ENCODE measurements around the gene SGCD.

The SGCD gene

GRCh38 chr5:156682971-156683370, 356.0 kb downstream of the SGCD start:
- Histone ChIP-seq H3K27ac (ENCODE audit: low read length) (no peak overlapping the region), H3K27me3 (ENCODE audit: control insufficient read depth, insufficient read depth, low read length) (no peaks in the 10 kb centered on the region), H3K9ac (ENCODE audit: low read length) (no peak overlapping the region), H3K4me3 (ENCODE audit: low read length) (no peak overlapping the region), H3K36me3 (ENCODE audit: control insufficient read depth, low read depth, low read length) (no peaks in the 10 kb centered on the region), H3K9me3 (ENCODE audit: control insufficient read depth, low read depth, low read length) (no peaks in the 10 kb centered on the region), H3K4me1 (ENCODE audit: control insufficient read depth, low read depth, low read length) (peaks cover 19% of the 10 kb centered on the region)

- no peak overlapping the region for H3K27ac ChIP-seq (ENCODE audit: low read length)
- no peaks in the 10 kb centered on the region for H3K27me3 ChIP-seq (ENCODE audit: control insufficient read depth, insufficient read depth, low read length)
- no peaks in the 10 kb centered on the region for H3K36me3 ChIP-seq (ENCODE audit: control insufficient read depth, low read depth, low read length)
- no peak overlapping the region for H3K4me3 ChIP-seq (ENCODE audit: low read length)
- no peaks in the 10 kb centered on the region for H3K9me3 ChIP-seq (ENCODE audit: control insufficient read depth, low read depth, low read length)
- no peak overlapping the region for H3K9ac ChIP-seq (ENCODE audit: low read length)
- H3K4me1 ChIP-seq (ENCODE audit: control insufficient read depth, low read depth, low read length) = peaks cover 19% of the 10 kb centered on the region
These were observed 356.5 kb downstream of the SGCD start for GRCh38 chr5:156683509-156683908.

GRCh38 chr5:156684216-156684615, 357.3 kb downstream of the SGCD start:
- Histone ChIP-seq H3K36me3 (ENCODE audit: control insufficient read depth, low read depth, low read length) (no peaks in the 10 kb centered on the region), H3K27me3 (ENCODE audit: control insufficient read depth, insufficient read depth, low read length) (no peaks in the 10 kb centered on the region), H3K4me3 (ENCODE audit: low read length) (no peak overlapping the region), H3K27ac (ENCODE audit: low read length) (no peak overlapping the region), H3K9ac (ENCODE audit: low read length) (no peak overlapping the region), H3K9me3 (ENCODE audit: control insufficient read depth, low read depth, low read length) (no peaks in the 10 kb centered on the region), H3K4me1 (ENCODE audit: control insufficient read depth, low read depth, low read length) (peaks cover 19% of the 10 kb centered on the region)

- no peak overlapping the region for H3K9ac ChIP-seq (ENCODE audit: low read length)
- H3K4me3 ChIP-seq (ENCODE audit: low read length) = no peak overlapping the region
- H3K4me1 ChIP-seq (ENCODE audit: control insufficient read depth, low read depth, low read length) = peaks cover 19% of the 10 kb centered on the region
- H3K27me3 ChIP-seq (ENCODE audit: control insufficient read depth, insufficient read depth, low read length) = no peaks in the 10 kb centered on the region
- H3K27ac ChIP-seq (ENCODE audit: low read length) = no peak overlapping the region
- H3K9me3 ChIP-seq (ENCODE audit: control insufficient read depth, low read depth, low read length) = no peaks in the 10 kb centered on the region
- H3K36me3 ChIP-seq (ENCODE audit: control insufficient read depth, low read depth, low read length) = no peaks in the 10 kb centered on the region
These were observed 358.5 kb downstream of the SGCD start for GRCh38 chr5:156685481-156685880.

GRCh38 chr5:156686380-156686779, 359.4 kb downstream of the SGCD start:
- Histone ChIP-seq H3K27ac (ENCODE audit: low read length) (no peak overlapping the region), H3K4me3 (ENCODE audit: low read length) (no peak overlapping the region), H3K9ac (ENCODE audit: low read length) (no peak overlapping the region), H3K9me3 (ENCODE audit: control insufficient read depth, low read depth, low read length) (no peaks in the 10 kb centered on the region), H3K4me1 (ENCODE audit: control insufficient read depth, low read depth, low read length) (peaks cover 19% of the 10 kb centered on the region), H3K27me3 (ENCODE audit: control insufficient read depth, insufficient read depth, low read length) (no peaks in the 10 kb centered on the region), H3K36me3 (ENCODE audit: control insufficient read depth, low read depth, low read length) (no peaks in the 10 kb centered on the region)

GRCh38 chr5:156686796-156687195, 359.8 kb downstream of the SGCD start:
- H3K9ac ChIP-seq (ENCODE audit: low read length) = no peak overlapping the region
- no peaks in the 10 kb centered on the region for H3K9me3 ChIP-seq (ENCODE audit: control insufficient read depth, low read depth, low read length)
- H3K4me1 ChIP-seq (ENCODE audit: control insufficient read depth, low read depth, low read length) = peaks cover 19% of the 10 kb centered on the region

GRCh38 chr5:156687514-156687913, 360.6 kb downstream of the SGCD start:
- peaks cover 19% of the 10 kb centered on the region for H3K4me1 ChIP-seq (ENCODE audit: control insufficient read depth, low read depth, low read length)
- no peak overlapping the region for H3K4me3 ChIP-seq (ENCODE audit: low read length)
- H3K27me3 ChIP-seq (ENCODE audit: control insufficient read depth, insufficient read depth, low read length) = no peaks in the 10 kb centered on the region
- no peaks in the 10 kb centered on the region for H3K36me3 ChIP-seq (ENCODE audit: control insufficient read depth, low read depth, low read length)
- no peak overlapping the region for H3K27ac ChIP-seq (ENCODE audit: low read length)
- H3K9ac ChIP-seq (ENCODE audit: low read length) = no peak overlapping the region
- H3K9me3 ChIP-seq (ENCODE audit: control insufficient read depth, low read depth, low read length) = no peaks in the 10 kb centered on the region

More at GRCh38 chr5:156686796-156687195, 359.8 kb downstream of the SGCD start:
- no peaks in the 10 kb centered on the region for H3K27me3 ChIP-seq (ENCODE audit: control insufficient read depth, insufficient read depth, low read length)
- no peak overlapping the region for H3K4me3 ChIP-seq (ENCODE audit: low read length)
- H3K27ac ChIP-seq (ENCODE audit: low read length) = no peak overlapping the region
- H3K36me3 ChIP-seq (ENCODE audit: control insufficient read depth, low read depth, low read length) = no peaks in the 10 kb centered on the region

GRCh38 chr5:156691572-156691971, 364.6 kb downstream of the SGCD start:
- Histone ChIP-seq H3K27me3 (ENCODE audit: control insufficient read depth, insufficient read depth, low read length) (no peaks in the 10 kb centered on the region), H3K27ac (ENCODE audit: low read length) (no peak overlapping the region), H3K9ac (ENCODE audit: low read length) (no peak overlapping the region), H3K4me3 (ENCODE audit: low read length) (no peak overlapping the region), H3K4me1 (ENCODE audit: control insufficient read depth, low read depth, low read length) (peaks cover 6% of the 10 kb centered on the region), H3K36me3 (ENCODE audit: control insufficient read depth, low read depth, low read length) (no peaks in the 10 kb centered on the region), H3K9me3 (ENCODE audit: control insufficient read depth, low read depth, low read length) (no peaks in the 10 kb centered on the region)

- H3K36me3 ChIP-seq (ENCODE audit: control insufficient read depth, low read depth, low read length) = no peaks in the 10 kb centered on the region
- H3K27me3 ChIP-seq (ENCODE audit: control insufficient read depth, insufficient read depth, low read length) = no peaks in the 10 kb centered on the region
- no peaks in the 10 kb centered on the region for H3K9me3 ChIP-seq (ENCODE audit: control insufficient read depth, low read depth, low read length)
- peaks cover 6% of the 10 kb centered on the region for H3K4me1 ChIP-seq (ENCODE audit: control insufficient read depth, low read depth, low read length)
- H3K27ac ChIP-seq (ENCODE audit: low read length) = no peak overlapping the region
- H3K4me3 ChIP-seq (ENCODE audit: low read length) = no peak overlapping the region
- no peak overlapping the region for H3K9ac ChIP-seq (ENCODE audit: low read length)
These were observed 366.1 kb downstream of the SGCD start for GRCh38 chr5:156693113-156693512.

GRCh38 chr5:156694598-156694997, 367.6 kb downstream of the SGCD start:
- Histone ChIP-seq H3K9ac (ENCODE audit: low read length) (no peak overlapping the region), H3K9me3 (ENCODE audit: control insufficient read depth, low read depth, low read length) (no peaks in the 10 kb centered on the region), H3K4me1 (ENCODE audit: control insufficient read depth, low read depth, low read length) (peaks cover 6% of the 10 kb centered on the region), H3K27ac (ENCODE audit: low read length) (no peak overlapping the region), H3K4me3 (ENCODE audit: low read length) (no peak overlapping the region), H3K27me3 (ENCODE audit: control insufficient read depth, insufficient read depth, low read length) (no peaks in the 10 kb centered on the region), H3K36me3 (ENCODE audit: control insufficient read depth, low read depth, low read length) (no peaks in the 10 kb centered on the region)

GRCh38 chr5:156695774-156696173, 368.8 kb downstream of the SGCD start:
- no peak overlapping the region for H3K27ac ChIP-seq (ENCODE audit: low read length)
- no peaks in the 10 kb centered on the region for H3K9me3 ChIP-seq (ENCODE audit: control insufficient read depth, low read depth, low read length)
- H3K4me3 ChIP-seq (ENCODE audit: low read length) = no peak overlapping the region
- peaks cover 6% of the 10 kb centered on the region for H3K4me1 ChIP-seq (ENCODE audit: control insufficient read depth, low read depth, low read length)
- H3K36me3 ChIP-seq (ENCODE audit: control insufficient read depth, low read depth, low read length) = no peaks in the 10 kb centered on the region
- H3K9ac ChIP-seq (ENCODE audit: low read length) = no peak overlapping the region
- no peaks in the 10 kb centered on the region for H3K27me3 ChIP-seq (ENCODE audit: control insufficient read depth, insufficient read depth, low read length)

- Histone ChIP-seq H3K9ac (ENCODE audit: low read length) (no peak overlapping the region), H3K9me3 (ENCODE audit: control insufficient read depth, low read depth, low read length) (no peaks in the 10 kb centered on the region), H3K36me3 (ENCODE audit: control insufficient read depth, low read depth, low read length) (no peaks in the 10 kb centered on the region), H3K4me1 (ENCODE audit: control insufficient read depth, low read depth, low read length) (peaks cover 6% of the 10 kb centered on the region), H3K27me3 (ENCODE audit: control insufficient read depth, insufficient read depth, low read length) (no peaks in the 10 kb centered on the region), H3K27ac (ENCODE audit: low read length) (no peak overlapping the region), H3K4me3 (ENCODE audit: low read length) (no peak overlapping the region)
These were observed 371.4 kb downstream of the SGCD start for GRCh38 chr5:156698323-156698722.
